GM20000 (cell line): Measurements from ENCODE around the gene MUC20.
"Not testable (repeated sequence)": the region's sequence is repeated elsewhere in the genome, so short reads cannot be mapped to it uniquely, and the experiment has no call there.

Source experiments
- DNase-seq: peaks from one replicate; pipeline ENCODE4 v3.0.0; 2012; ENCODE audit warnings: low spot score
- TF ChIP-seq, protein P1 (sequence below): IDR thresholded peaks from 2 replicates; pipeline ENCODE4 v1.5.1; 2012; ENCODE audit warnings: mild to moderate bottlenecking, control low read depth; ENCODE audit errors: extremely low read depth, missing control alignments

Gene MUC20

DNA sequence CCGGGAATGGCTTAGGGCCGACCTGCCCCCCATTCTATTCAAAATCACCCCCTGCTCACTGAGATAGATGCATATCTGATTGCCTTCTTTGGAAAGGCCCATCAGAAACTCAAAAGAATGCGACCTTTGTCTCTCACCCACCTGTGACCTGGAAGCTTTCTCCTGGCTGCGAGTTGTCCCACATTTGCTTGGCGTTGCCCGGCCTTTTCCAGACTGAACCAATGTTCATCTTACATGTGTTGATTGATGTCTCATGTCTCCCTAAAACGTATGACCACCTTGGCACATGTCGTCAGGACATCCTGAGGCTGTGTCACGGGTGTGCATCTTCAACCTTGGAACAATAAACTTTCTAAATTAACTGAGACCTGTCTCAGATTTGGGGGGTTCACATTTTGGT is 3.4 kb upstream of the MUC20 start:
- TF ChIP-seq, protein P1, sequence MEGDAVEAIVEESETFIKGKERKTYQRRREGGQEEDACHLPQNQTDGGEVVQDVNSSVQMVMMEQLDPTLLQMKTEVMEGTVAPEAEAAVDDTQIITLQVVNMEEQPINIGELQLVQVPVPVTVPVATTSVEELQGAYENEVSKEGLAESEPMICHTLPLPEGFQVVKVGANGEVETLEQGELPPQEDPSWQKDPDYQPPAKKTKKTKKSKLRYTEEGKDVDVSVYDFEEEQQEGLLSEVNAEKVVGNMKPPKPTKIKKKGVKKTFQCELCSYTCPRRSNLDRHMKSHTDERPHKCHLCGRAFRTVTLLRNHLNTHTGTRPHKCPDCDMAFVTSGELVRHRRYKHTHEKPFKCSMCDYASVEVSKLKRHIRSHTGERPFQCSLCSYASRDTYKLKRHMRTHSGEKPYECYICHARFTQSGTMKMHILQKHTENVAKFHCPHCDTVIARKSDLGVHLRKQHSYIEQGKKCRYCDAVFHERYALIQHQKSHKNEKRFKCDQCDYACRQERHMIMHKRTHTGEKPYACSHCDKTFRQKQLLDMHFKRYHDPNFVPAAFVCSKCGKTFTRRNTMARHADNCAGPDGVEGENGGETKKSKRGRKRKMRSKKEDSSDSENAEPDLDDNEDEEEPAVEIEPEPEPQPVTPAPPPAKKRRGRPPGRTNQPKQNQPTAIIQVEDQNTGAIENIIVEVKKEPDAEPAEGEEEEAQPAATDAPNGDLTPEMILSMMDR, result no peak
- no peak for DNase-seq

DNA sequence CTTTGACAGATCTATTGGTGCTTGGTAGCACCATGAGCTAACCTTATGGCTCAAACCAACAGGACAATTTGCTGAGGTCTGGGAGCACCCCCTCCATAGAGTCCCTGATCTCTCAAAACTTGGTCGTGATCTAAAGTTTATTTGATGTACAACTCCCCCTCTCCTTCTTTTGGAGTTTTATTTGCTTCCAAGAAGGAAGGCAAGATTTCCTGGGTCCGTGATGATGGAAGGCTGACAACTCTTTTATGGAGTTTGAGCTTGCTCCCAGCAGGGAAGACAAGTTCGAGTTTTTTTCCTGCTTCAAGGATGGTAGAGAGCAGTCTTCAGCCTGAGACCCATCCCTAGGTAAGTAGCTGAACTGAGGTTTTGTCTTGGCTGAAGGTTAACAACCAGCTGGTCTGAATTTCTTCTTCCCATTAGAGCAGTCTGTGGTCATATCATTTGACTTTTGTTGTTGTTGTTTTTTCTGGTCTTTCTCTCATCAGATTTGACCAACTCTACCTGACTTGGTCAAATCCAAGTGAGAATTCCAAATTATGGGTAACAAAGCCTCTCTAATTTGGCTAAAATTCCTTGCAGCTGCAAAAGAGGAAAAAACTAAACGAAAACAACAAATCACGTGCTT is 2.8 kb upstream of the MUC20 start:
- DNase-seq, result no peak
- TF ChIP-seq, protein P1, result no peak

DNA sequence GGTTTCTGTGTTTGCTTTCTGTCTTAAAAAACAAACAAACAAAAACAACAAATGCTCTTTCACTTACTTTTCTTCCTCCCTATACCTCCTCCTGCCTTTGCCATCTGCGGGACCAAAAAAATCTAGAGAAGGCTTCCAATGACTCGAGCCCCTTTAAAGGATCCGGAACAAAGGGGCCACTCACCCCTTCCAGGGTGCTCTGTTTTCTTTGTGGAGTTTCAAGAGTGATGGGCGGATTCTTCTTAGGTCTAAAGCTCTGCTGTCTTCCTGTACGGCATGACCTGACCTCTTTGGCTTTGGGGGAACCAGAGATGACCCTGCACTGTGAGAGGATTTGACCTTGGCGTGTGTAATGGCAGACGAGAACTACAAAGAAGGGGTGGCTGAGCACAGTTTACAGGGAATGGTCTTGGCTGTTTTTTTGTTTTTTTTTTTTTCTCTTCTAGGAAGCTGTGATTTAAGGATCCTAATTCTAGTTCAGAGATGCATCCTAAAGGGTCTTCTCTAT is 2.2 kb upstream of the MUC20 start:
- TF ChIP-seq, protein P1, result no peak
- DNase-seq, result no peak

DNA sequence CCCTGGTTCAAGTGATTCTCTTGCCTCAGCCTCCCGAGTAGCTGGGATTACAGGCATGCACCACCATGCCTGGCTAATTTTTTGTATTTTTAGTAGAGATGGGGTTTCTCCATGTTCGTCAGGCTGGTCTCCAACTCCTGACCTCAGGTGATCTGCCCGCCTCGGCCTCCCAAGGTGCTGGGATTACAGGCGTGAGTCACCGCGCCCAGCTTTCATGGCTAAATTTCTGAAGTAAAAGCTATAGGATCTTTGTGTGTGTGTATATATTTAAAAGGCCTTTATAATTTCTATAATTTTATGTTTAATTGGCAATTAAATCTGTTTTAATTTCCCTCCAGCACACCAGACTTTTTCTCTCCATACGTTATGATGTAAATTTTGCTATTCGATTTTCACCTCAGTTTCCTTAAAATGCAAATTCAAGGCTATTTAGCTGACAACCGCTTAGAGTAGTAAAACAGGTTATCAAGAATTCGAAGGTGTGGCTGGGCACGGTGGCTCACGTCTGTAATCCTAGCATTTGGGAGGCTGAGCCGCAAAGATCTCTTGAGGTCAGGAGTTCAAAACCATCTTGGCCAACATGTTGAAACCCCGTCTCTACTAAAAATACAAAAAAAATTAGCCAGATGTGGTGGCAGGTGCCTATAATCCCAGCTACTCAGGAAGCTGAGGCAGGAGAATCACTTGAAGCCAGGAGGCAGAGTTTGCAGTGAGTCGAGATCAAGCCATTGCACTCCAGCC is 1.1 kb upstream of the MUC20 start:
- DNase-seq, result not testable (repeated sequence)

DNA sequence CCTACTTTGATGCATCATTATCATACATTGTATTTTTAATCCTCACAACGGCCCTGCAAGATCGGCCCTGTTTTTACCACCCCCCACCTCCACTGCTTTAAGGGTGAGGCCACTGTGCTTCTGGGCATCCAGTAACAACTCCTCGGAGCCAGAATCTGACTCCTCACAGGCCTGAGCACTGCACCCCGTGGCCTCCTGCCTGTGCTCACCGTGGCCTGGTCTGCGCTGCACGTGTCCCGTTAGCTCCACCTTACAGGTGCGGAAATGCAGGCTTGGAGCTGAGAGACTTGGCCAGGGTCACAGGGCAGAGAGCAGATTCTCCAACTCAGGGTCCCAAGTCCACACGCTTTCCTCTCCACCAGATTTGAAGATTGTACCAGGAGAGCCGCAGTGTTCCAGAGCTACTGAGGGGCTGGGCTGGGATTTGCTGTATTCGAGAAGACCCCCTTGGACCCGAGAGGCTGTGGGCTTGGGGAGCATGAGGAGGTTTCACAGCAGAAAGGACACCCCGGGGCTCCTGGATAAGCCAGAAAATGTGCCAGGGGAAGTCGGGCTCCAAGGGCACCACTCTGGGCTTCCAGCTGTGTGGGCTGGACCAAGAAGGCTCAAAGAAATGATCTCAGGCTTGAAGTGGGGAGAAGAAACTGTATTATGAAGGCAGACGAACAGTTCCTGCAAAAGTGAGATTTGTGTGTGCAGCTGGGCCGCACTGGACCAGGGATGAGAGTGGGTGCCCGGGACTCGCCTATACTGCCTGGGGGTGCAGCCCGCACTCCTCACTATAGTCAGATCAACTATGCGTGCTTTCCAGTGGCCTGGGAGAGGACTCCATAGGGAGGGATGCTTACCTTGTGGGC is 1.6 kb downstream of the MUC20 start:
- not testable (repeated sequence) for DNase-seq

DNA sequence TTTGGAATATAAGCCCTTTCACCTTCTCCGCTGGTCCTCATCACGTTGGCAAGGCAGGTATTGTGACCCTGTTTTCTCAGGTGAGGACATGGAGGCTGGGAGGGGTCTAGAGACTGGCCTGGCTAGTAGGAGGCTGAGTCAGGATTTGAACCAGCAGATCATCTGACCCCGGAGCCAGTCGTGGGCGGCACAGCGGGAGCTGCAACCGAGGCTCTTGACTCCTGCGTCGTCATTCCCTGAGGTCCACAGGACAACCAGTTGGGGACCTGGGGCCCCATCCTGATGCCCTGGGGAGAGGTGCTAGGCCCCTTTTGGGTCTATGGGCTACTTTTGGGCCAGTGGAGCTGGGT is 2.2 kb downstream of the MUC20 start:
- not testable (repeated sequence) for DNase-seq

DNA sequence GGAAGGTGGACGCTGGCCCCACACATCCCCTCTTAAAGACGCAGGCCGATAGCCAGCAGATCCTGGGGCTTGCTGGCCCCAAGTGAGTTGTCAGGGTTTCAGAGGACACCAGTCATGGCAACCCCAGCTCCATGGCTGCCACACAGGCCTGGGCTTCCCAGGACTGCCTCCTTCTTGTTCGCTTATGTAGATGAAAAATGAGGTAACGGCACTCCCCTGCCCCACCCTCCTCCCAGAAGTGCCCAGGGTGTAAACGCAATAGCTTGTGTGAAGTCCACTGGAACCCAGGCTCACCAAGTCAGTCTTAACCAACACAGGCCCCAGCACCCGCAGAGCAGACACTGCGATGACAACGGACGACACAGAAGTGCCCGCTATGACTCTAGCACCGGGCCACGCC is 3.6 kb downstream of the MUC20 start:
- DNase-seq, result not testable (repeated sequence)

DNA sequence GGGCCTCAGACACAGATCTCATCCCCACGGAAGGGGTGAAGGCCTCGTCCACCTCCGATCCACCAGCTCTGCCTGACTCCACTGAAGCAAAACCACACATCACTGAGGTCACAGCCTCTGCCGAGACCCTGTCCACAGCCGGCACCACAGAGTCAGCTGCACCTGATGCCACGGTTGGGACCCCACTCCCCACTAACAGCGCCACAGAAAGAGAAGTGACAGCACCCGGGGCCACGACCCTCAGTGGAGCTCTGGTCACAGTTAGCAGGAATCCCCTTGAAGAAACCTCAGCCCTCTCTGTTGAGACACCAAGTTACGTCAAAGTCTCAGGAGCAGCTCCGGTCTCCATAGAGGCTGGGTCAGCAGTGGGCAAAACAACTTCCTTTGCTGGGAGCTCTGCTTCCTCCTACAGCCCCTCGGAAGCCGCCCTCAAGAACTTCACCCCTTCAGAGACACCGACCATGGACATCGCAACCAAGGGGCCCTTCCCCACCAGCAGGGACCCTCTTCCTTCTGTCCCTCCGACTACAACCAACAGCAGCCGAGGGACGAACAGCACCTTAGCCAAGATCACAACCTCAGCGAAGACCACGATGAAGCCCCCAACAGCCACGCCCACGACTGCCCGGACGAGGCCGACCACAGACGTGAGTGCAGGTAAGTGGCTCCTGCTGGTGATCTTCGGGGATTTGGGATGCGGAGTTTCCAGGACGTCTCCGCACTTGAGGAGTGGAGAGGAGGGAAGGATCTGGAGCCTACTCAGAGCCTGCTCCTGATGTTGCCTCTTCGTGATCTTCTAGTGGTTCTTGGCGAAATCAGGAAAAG is 5.3 kb downstream of the MUC20 start:
- DNase-seq, result not testable (repeated sequence)

DNA sequence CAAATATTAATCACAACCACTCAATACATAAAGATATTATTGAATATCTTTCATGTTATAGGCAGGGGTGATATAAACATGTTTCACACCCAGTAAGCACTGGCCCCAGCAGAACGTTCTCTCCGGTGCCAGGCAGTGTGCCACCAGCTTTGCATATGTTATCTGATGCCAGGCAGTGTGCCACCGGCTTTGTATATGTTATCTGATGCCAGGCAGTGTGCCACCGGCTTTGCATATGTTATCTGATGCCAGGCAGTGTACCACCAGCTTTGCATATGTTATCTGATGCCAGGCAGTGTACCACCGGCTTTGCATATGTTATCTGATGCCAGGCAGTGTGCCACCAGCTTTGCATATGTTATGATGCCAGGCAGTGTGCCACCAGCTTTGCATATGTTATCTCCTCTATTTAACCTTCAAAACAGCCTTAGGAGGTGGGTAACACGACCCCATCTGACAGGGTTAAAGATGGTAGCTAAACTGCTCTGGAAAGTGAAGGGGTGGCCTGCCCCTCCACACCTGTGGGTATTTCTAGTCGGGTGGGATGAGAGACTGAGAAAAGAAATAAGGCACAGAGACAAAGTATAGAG is 6.9 kb downstream of the MUC20 start:
- TF ChIP-seq, protein P1, result no peak
- no peak for DNase-seq

DNA sequence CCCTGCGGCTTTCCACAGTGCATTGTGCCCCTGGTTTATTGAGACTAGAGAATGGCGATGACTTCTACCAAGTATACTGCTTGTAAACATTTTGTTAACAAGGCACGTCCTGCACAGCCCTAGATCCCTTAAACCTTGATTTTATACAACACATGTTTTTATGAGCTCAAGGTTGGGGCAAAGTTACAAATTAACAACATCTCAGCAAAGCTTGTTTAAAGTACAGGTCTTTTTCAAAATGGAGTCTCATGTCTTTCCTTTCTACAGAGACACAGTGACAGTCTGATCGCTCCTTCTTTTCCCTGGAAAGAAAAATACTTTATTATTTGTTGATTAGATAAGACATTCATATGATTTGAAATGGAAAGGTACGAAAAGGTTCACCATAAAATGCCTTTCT is 8.0 kb downstream of the MUC20 start:
- DNase-seq, result not testable (repeated sequence)
